Spleen (tissue), 11 donors: ENCODE results near the gene KCNJ16. TPM values are rescaled to one million over a fixed set of nuclear protein-coding genes. Genes with fewer than 3 reads are reported as not detected.

ENCODE experiments used
- DNase-seq: peaks from one replicate; pipeline ENCODE4 v3.0.0-alpha.2; 2020
- H3K27ac ChIP-seq, 8 donors: fragments of 200-600 bp; sonication (generic) in 7 of 8; 1 replicate in 4 of 8; 2 replicates in 4 of 8; pipeline versions ENCODE4 v1.5.0 to v1.8.0; 2016 to 2021; ENCODE audit warnings: inconsistent platforms in 4 of 8, mild to moderate bottlenecking in 4 of 8, moderate library complexity in 1 of 8
- H3K27me3 ChIP-seq, 7 donors: fragments of 200-600 bp; sonication (generic) in 6 of 7; replicated peaks in 1 of 7; 1 replicate in 4 of 7; 2 replicates in 3 of 7; pipeline versions ENCODE4 v1.5.0 to v1.8.0; 2016 to 2021; ENCODE audit warnings: inconsistent platforms in 3 of 7, mild to moderate bottlenecking in 1 of 7
- H3K36me3 ChIP-seq, 6 donors: fragments of 200-600 bp; sonication (generic) in 5 of 6; 1 replicate in 4 of 6; 2 replicates in 2 of 6; pipeline versions ENCODE4 v1.5.0 to v1.8.0; 2016 to 2021; ENCODE audit warnings: inconsistent platforms in 2 of 6
- H3K4me1 ChIP-seq, 6 donors: fragments of 200-600 bp; sonication (generic) in 5 of 6; 1 replicate in 3 of 6; 2 replicates in 3 of 6; pipeline versions ENCODE4 v1.5.0 to v1.8.0; 2016 to 2021; ENCODE audit warnings: inconsistent platforms in 3 of 6
- H3K4me3 ChIP-seq, 8 donors: fragments of 200-600 bp; sonication (generic) in 7 of 8; 1 replicate in 4 of 8; 2 replicates in 4 of 8; pipeline versions ENCODE4 v1.5.0 to v1.8.0; 2016 to 2021; ENCODE audit warnings: inconsistent platforms in 4 of 8, mild to moderate bottlenecking in 4 of 8, moderate library complexity in 2 of 8
- H3K9me3 ChIP-seq, 8 donors: fragments of 200-600 bp; sonication (generic) in 7 of 8; 1 replicate in 4 of 8; 2 replicates in 4 of 8; pipeline versions ENCODE4 v1.5.0 to v1.8.0; 2016 to 2021; ENCODE audit warnings: inconsistent platforms in 4 of 8
- CTCF ChIP-seq, 11 experiments: fragments of 200-600 bp in 7 of 11; fragments of 450-650 bp in 4 of 11; sonication (generic) in 4 of 11; IDR thresholded peaks in 8 of 11; conservative IDR thresholded peaks in 3 of 11; 1 replicate in 7 of 11; 2 replicates in 4 of 11; pipeline versions ENCODE4 v1.4.0 to v1.8.0; 2016 to 2021; ENCODE audit warnings: antibody characterized with exemption in 11 of 11, inconsistent platforms in 4 of 11, mild to moderate bottlenecking in 1 of 11
- POLR2A ChIP-seq, 3 donors: fragments of 450-650 bp; IDR thresholded peaks; one replicate each; pipeline ENCODE4 v1.5.1; 2017; ENCODE audit warnings: antibody characterized with exemption in 3 of 3, mild to moderate bottlenecking in 1 of 3
- POLR2AphosphoS5 ChIP-seq, 3 donors: sonication (generic); formaldehyde crosslinking; IDR thresholded peaks; one replicate each; pipeline ENCODE4 v1.5.1; 2017; ENCODE audit warnings: antibody characterized with exemption in 3 of 3
- WGBS, 5 donors: extraction: QIAGEN DNeasy Blood & Tissue Kit in 3 of 5; methylation state at CpG; one replicate each; pipeline versions ENCODE4 v1.1.5 to v1.1.7; 2013 to 2018; 5-methylcytosine and 5-hydroxymethylcytosine counted together
- intact Hi-C: fragments of 100-400 bp; cut with DNase I; formaldehyde crosslinking; loops from one replicate; pipeline ENCODE4 v1.15.0; 2023; ENCODE audit warnings: low total_unique reads
- polyA plus RNA-seq, 3 donors: library from polyadenylated mRNA; stranded (reverse); fragments of 200-250 nt; gene quantifications; one replicate each; pipeline ENCODE4 v1.2.1, GENCODE V29; 2013
- total RNA-seq, 7 donors: library from RNA; depleted of rRNA in 3 of 7; stranded (reverse); fragments of >200 nt in 3 of 7; fragmentation: NEBNext Ultra II Directional in 4 of 7; extraction: Animal tissue kit (Norgen Biotek cat#: 25700) in 4 of 7; gene quantifications; one replicate each; pipeline versions ENCODE4 v1.1.0 to v1.2.1, GENCODE V29; 2016 to 2021
- donor health status: healthy with polysubstance abuse.
- donor health status: DM: no; HTN: no; CAD: no; lungs with moderate emphysema.
- donor health status: DM: no; HTN: no; CAD: no.
- donor health status: Bipolar disorder and iron deficiency.
- donor health status: healthy.
- donor health status: DM: no; HTN: no; CAD: no.
- donor health status: DM: yes; HTN: yes; CAD: no.

The KCNJ16 gene
- total and polyA plus RNA-seq, 10 donors, result 0.12 to 2.2 (median 0.86) TPM

- Histone ChIP-seq H3K4me1 (peaks cover 0 to 68% (median 24%) of the 10 kb centered on the region in 6 donors), H3K9me3 (no peaks in the 10 kb centered on the region), H3K27ac (peak within 1 kb of the TSS; percentile 31 to 97 (median 88)), H3K36me3 (no peaks in the 10 kb centered on the region), H3K4me3 (peak within 1 kb of the TSS; percentile 35 to 80 (median 56)), H3K27me3 (peaks cover 0 to 77% (median 5%) of the 10 kb centered on the region in 7 donors)
- TF ChIP-seq POLR2AphosphoS5 (IDR thresholded peaks at IDR 0.05), result peak; percentile 80 to 91 (median 90)
- TF ChIP-seq POLR2A (IDR thresholded peaks at IDR 0.05), result peak in 2 of 3 donors; percentile 9 to 47
- peak in 1 of 11 experiments; percentile 22 for TF ChIP-seq CTCF (IDR thresholded peaks at IDR 0.05 in 8 of 11, conservative IDR thresholded peaks at IDR 0.05 in 3 of 11)
- DNase-seq, result peak; percentile 97
- 0 to 2% (median 1%) methylated on average over 37 to 67 of the region's 67 CpGs for WGBS, 5 donors
- intact Hi-C loops, result no loop called here
Measured at GRCh38 chr17:70168977-70169708, 94.1 kb downstream of the KCNJ16 start, which contains the start of gene KCNJ2. TSS of gene KCNJ2 (plus strand) at chr17:70169532. CDS start at chr17:70175040, 5,508 bp downstream.

- H3K36me3 ChIP-seq, result peaks cover 0 to 6% (median 0%) of the 10 kb centered on the region in 6 donors
- H3K9me3 ChIP-seq, result no peaks in the 10 kb centered on the region
- WGBS, 5 donors, result 9 to 13% (median 11%) methylated on average over 23 to 24 of the region's 24 CpGs
- H3K27ac ChIP-seq, result peak overlapping the region in 6 of 8 donors; percentile 83 to 97 (median 91)
- TF ChIP-seq POLR2AphosphoS5 (IDR thresholded peaks at IDR 0.05) (no peak), CTCF (IDR thresholded peaks at IDR 0.05 in 8 of 11, conservative IDR thresholded peaks at IDR 0.05 in 3 of 11) (no peak), POLR2A (IDR thresholded peaks at IDR 0.05) (no peak)
- peaks cover 0 to 77% (median 5%) of the 10 kb centered on the region in 7 donors for H3K27me3 ChIP-seq
- no peak for DNase-seq
- peaks cover 0 to 68% (median 24%) of the 10 kb centered on the region in 6 donors for H3K4me1 ChIP-seq
- intact Hi-C loops, result no loop called here
- peak overlapping the region; percentile 35 to 80 (median 56) for H3K4me3 ChIP-seq
Measured at GRCh38 chr17:70169709-70170597, 94.9 kb downstream of the KCNJ16 start.

GRCh38 chr17:70171159-70171558 lies 96.1 kb downstream of the KCNJ16 start:
- H3K9me3 ChIP-seq, result no peaks in the 10 kb centered on the region
- intact Hi-C loops, result no loop called here
- peaks cover 0 to 18% (median 0%) of the 10 kb centered on the region in 6 donors for H3K36me3 ChIP-seq
- no peak for DNase-seq
- TF ChIP-seq CTCF (IDR thresholded peaks at IDR 0.05 in 8 of 11, conservative IDR thresholded peaks at IDR 0.05 in 3 of 11) (no peak), POLR2AphosphoS5 (IDR thresholded peaks at IDR 0.05) (no peak), POLR2A (IDR thresholded peaks at IDR 0.05) (no peak)
- H3K4me3 ChIP-seq, result peak overlapping the region in 6 of 8 donors; percentile 55 to 80 (median 59)
- H3K27ac ChIP-seq, result peak overlapping the region in 4 of 8 donors; percentile 7 to 97 (median 94)
- 47 to 67% (median 60%) methylated on average over 5 of the region's 5 CpGs for WGBS, 5 donors
- H3K27me3 ChIP-seq, result peaks cover 0 to 77% (median 5%) of the 10 kb centered on the region in 7 donors
- H3K4me1 ChIP-seq, result peaks cover 0 to 68% (median 24%) of the 10 kb centered on the region in 6 donors
